CD4-positive, alpha-beta T cell treated with Interleukin-6 for 4 hours (primary cell): ENCODE measurements around the gene ETS2.

Source experiments
- DNase-seq: peaks from one replicate; pipeline ENCODE4 v3.0.0-alpha.2; 2020; ENCODE audit warnings: mixed read lengths

Gene ETS2

GRCh38 chr21:38805328-38806152 is at the start of gene ETS2:
TSS of gene ETS2 (plus strand) at chr21:38805929. CDS start at chr21:38810035, 4,106 bp downstream.
- peak; percentile 82 for DNase-seq

GRCh38 chr21:38756746-38757145 is 49.0 kb upstream of the ETS2 start:
- DNase-seq: no peak

GRCh38 chr21:38758501-38759214 is 47.1 kb upstream of the ETS2 start:
- no peak for DNase-seq

- no peak for DNase-seq
Measured at GRCh38 chr21:38759413-38759812, 46.3 kb upstream of the ETS2 start.

- DNase-seq: no peak
Measured at GRCh38 chr21:38760017-38760761, 45.5 kb upstream of the ETS2 start.

- DNase-seq: no peak
Measured at GRCh38 chr21:38760762-38761155, 45.0 kb upstream of the ETS2 start.

GRCh38 chr21:38761531-38761930 is 44.2 kb upstream of the ETS2 start:
- DNase-seq: no peak

- no peak for DNase-seq
Measured at GRCh38 chr21:38765056-38765455, 40.7 kb upstream of the ETS2 start.

GRCh38 chr21:38766987-38767722 is 38.6 kb upstream of the ETS2 start:
- DNase-seq: peak; percentile 61

- DNase-seq: peak; percentile 49
Measured at GRCh38 chr21:38768471-38769063, 37.2 kb upstream of the ETS2 start.

GRCh38 chr21:38769191-38769780 is 36.4 kb upstream of the ETS2 start:
- DNase-seq: no peak

- DNase-seq: no peak
Measured at GRCh38 chr21:38770660-38771059, 35.1 kb upstream of the ETS2 start.

GRCh38 chr21:38771536-38771935 is 34.2 kb upstream of the ETS2 start:
- no peak for DNase-seq

GRCh38 chr21:38772646-38773045 is 33.1 kb upstream of the ETS2 start:
- DNase-seq: no peak

- no peak for DNase-seq
Measured at GRCh38 chr21:38773099-38774061, 32.3 kb upstream of the ETS2 start.

- DNase-seq: no peak
Measured at GRCh38 chr21:38774152-38774551, 31.6 kb upstream of the ETS2 start.

GRCh38 chr21:38774586-38775285 is 31.0 kb upstream of the ETS2 start:
- DNase-seq: no peak

- DNase-seq: no peak
Measured at GRCh38 chr21:38775733-38776132, 30.0 kb upstream of the ETS2 start.

GRCh38 chr21:38777015-38777414 is 28.7 kb upstream of the ETS2 start:
- no peak for DNase-seq

GRCh38 chr21:38777531-38777930 is 28.2 kb upstream of the ETS2 start:
- no peak for DNase-seq
